Panc1 (cell line): ENCODE data around the gene MAPK8IP3. TPM values are rescaled to one million over a fixed set of nuclear protein-coding genes. Genes with fewer than 3 reads are reported as not detected.

Experiments used
- ATAC-seq: fragments of 200-7000 bp; cut with Tn5 transposase; 2 replicates; pipeline ENCODE4 v1.9.1; 2020; ENCODE audit warnings: mild to moderate bottlenecking, moderate library complexity
- BruUV-seq: library from RNA; stranded (reverse); fragments of 400-500 nt; replicated peaks from 2 replicates; lab custom pipeline; 2021; lab: Mats Ljungman, UMichigan
- CTCF ChIA-PET: fragments of 300-600 bp; sonication (Branson Sonifier 250); formaldehyde crosslinking; loops from one replicate; lab custom pipeline; 2022; ENCODE audit warnings: antibody characterized with exemption; lab: Charles Lee
- POLR2A ChIA-PET: fragments of 300-600 bp; sonication (Branson Sonifier 250); formaldehyde crosslinking; loops from one replicate; lab custom pipeline; 2022; ENCODE audit warnings: antibody characterized with exemption; lab: Charles Lee
- DNase-seq: peaks from one replicate; pipeline ENCODE4 v3.0.0-alpha.2; 2010; ENCODE audit warnings: low read depth, low spot score
- H3K27ac ChIP-seq: 2 replicates; pipeline ENCODE4 v1.5.1; 2011; ENCODE audit warnings: mild to moderate bottlenecking, low read length, inconsistent platforms
- H3K27me3 ChIP-seq: fragments of 200-500 bp; sonication (Bioruptor generic); 2 replicates; pipeline ENCODE4 v1.6.0; 2014; ENCODE audit warnings: low read length, inconsistent platforms; ENCODE audit not compliant: control insufficient read depth, insufficient read depth
- H3K36me3 ChIP-seq: fragments of 200-500 bp; sonication (Bioruptor generic); 2 replicates; pipeline ENCODE4 v1.5.1; 2014; ENCODE audit warnings: inconsistent platforms, mild to moderate bottlenecking, low read length, moderate library complexity; ENCODE audit not compliant: control insufficient read depth, insufficient read depth
- H3K4me1 ChIP-seq: 2 replicates; pipeline ENCODE4 v1.5.1; 2011; ENCODE audit warnings: inconsistent platforms, mild to moderate bottlenecking, low read length, moderate library complexity; ENCODE audit not compliant: control insufficient read depth, insufficient read depth
- H3K4me3 ChIP-seq, 2 experiments: 2 replicates each; pipeline ENCODE4 v1.5.1; 2011 to 2012; ENCODE audit warnings: low read depth in 2 of 2, low read length in 2 of 2, mild to moderate bottlenecking in 2 of 2, inconsistent platforms in 1 of 2, moderate library complexity in 1 of 2
- H3K9me3 ChIP-seq: fragments of 200-500 bp; sonication (Bioruptor generic); 2 replicates; pipeline ENCODE4 v1.5.1; 2014; ENCODE audit warnings: low read depth, mild to moderate bottlenecking, inconsistent platforms, low read length, moderate library complexity; ENCODE audit not compliant: control insufficient read depth, insufficient read depth
- POLR2AphosphoS5 ChIP-seq: IDR thresholded peaks from 2 replicates; pipeline ENCODE4 v1.6.1; 2012; ENCODE audit warnings: mild to moderate bottlenecking, low read depth, low read length, moderate library complexity
- SIN3A ChIP-seq: IDR thresholded peaks from 2 replicates; pipeline ENCODE4 v1.6.1; 2012; ENCODE audit warnings: low read depth, mild to moderate bottlenecking, low read length, moderate library complexity, borderline replicate concordance; ENCODE audit not compliant: insufficient read depth
- TCF7L2 ChIP-seq: IDR thresholded peaks from 2 replicates; pipeline ENCODE4 v1.6.1; 2011; ENCODE audit warnings: mild to moderate bottlenecking, low read depth, low read length, inconsistent platforms
- in situ Hi-C: cut with HindIII; loops from 2 replicates; pipeline ENCODE4 v1.10.0; 2016; ENCODE audit warnings: low sequenced_read_pairs, low pct_unique_long_range_greater_than_20kb
- intact Hi-C: fragments of 100-400 bp; cut with micrococcal nuclease; formaldehyde crosslinking; loops from one replicate; pipeline ENCODE4 v1.10.0; 2022; ENCODE audit not compliant: unreplicated experiment
- total RNA-seq: library from RNA; stranded (reverse); gene quantifications from one replicate; pipeline ENCODE4 v1.2.1, GENCODE V29; 2021; ENCODE audit not compliant: unreplicated experiment
- TF ChIP-seq, protein P1 (sequence below), 2 experiments: IDR thresholded peaks; 2 replicates each; pipeline ENCODE4 v1.6.1; 2011 to 2012; ENCODE audit warnings: low read depth in 2 of 2, control low read depth in 1 of 2, low read length in 1 of 2, mild to moderate bottlenecking in 1 of 2, moderate library complexity in 1 of 2; ENCODE audit not compliant: insufficient read depth in 1 of 2
- TF ChIP-seq, protein P2 (sequence below): fragments of 450-650 bp; IDR thresholded peaks from 2 replicates; pipeline ENCODE4 v1.5.1; 2017; ENCODE audit warnings: mild to moderate bottlenecking

Gene MAPK8IP3
- total RNA-seq, 1 experiment from 2014 or later = 108 TPM

DNA sequence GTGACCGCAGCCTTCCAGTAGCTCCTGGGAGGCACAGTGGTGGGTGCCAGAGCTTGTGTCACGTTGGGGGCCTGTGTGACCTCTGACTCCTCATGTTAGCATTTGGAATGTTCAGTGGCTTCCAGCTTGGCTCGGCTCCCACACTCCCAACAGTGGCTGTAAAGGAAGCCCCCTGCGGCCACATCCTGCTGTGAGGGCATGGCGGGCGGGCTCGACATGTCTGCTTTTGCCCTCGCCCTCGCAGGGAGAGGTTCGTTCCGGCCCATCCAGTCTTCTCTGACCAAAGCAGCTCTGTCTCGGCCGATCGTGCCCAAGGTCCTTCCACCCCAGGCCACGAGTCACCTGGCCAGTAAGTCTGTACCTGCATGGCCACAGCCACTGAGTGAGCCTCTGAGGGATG is 40.2 kb upstream of the MAPK8IP3 start:
- H3K27me3 ChIP-seq = no peaks in the 10 kb centered on the region
- ChIA-PET POLR2A (no interaction called here), CTCF (interaction anchor here (0.6 kb wide), 1 partner anchor 353 kb away, joined by 6 read pairs; no protein-coding TSS in a partner anchor)
- intact Hi-C loops (no loop called here), in situ Hi-C loops (no loop called here)
- ATAC-seq = no peak
- BruUV-seq = no TSS peak
- no peaks in the 10 kb centered on the region for H3K4me1 ChIP-seq
- peaks cover 30% of the 10 kb centered on the region for H3K36me3 ChIP-seq
- no peak for TF ChIP-seq SIN3A
- TF ChIP-seq, protein P1, sequence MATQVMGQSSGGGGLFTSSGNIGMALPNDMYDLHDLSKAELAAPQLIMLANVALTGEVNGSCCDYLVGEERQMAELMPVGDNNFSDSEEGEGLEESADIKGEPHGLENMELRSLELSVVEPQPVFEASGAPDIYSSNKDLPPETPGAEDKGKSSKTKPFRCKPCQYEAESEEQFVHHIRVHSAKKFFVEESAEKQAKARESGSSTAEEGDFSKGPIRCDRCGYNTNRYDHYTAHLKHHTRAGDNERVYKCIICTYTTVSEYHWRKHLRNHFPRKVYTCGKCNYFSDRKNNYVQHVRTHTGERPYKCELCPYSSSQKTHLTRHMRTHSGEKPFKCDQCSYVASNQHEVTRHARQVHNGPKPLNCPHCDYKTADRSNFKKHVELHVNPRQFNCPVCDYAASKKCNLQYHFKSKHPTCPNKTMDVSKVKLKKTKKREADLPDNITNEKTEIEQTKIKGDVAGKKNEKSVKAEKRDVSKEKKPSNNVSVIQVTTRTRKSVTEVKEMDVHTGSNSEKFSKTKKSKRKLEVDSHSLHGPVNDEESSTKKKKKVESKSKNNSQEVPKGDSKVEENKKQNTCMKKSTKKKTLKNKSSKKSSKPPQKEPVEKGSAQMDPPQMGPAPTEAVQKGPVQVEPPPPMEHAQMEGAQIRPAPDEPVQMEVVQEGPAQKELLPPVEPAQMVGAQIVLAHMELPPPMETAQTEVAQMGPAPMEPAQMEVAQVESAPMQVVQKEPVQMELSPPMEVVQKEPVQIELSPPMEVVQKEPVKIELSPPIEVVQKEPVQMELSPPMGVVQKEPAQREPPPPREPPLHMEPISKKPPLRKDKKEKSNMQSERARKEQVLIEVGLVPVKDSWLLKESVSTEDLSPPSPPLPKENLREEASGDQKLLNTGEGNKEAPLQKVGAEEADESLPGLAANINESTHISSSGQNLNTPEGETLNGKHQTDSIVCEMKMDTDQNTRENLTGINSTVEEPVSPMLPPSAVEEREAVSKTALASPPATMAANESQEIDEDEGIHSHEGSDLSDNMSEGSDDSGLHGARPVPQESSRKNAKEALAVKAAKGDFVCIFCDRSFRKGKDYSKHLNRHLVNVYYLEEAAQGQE (IDR thresholded peaks at IDR 0.05; ENCODE audit: insufficient read depth in 1 of 2, low read depth in 2 of 2, low read length in 1 of 2) = no peak
- no peak for TF ChIP-seq TCF7L2
- TF ChIP-seq, protein P2, sequence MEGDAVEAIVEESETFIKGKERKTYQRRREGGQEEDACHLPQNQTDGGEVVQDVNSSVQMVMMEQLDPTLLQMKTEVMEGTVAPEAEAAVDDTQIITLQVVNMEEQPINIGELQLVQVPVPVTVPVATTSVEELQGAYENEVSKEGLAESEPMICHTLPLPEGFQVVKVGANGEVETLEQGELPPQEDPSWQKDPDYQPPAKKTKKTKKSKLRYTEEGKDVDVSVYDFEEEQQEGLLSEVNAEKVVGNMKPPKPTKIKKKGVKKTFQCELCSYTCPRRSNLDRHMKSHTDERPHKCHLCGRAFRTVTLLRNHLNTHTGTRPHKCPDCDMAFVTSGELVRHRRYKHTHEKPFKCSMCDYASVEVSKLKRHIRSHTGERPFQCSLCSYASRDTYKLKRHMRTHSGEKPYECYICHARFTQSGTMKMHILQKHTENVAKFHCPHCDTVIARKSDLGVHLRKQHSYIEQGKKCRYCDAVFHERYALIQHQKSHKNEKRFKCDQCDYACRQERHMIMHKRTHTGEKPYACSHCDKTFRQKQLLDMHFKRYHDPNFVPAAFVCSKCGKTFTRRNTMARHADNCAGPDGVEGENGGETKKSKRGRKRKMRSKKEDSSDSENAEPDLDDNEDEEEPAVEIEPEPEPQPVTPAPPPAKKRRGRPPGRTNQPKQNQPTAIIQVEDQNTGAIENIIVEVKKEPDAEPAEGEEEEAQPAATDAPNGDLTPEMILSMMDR = no peak
- no peak for TF ChIP-seq POLR2AphosphoS5
- no peak overlapping the region for H3K27ac ChIP-seq
- no peak for DNase-seq
- H3K4me3 ChIP-seq = no peak overlapping the region
- H3K9me3 ChIP-seq = no peaks in the 10 kb centered on the region

DNA sequence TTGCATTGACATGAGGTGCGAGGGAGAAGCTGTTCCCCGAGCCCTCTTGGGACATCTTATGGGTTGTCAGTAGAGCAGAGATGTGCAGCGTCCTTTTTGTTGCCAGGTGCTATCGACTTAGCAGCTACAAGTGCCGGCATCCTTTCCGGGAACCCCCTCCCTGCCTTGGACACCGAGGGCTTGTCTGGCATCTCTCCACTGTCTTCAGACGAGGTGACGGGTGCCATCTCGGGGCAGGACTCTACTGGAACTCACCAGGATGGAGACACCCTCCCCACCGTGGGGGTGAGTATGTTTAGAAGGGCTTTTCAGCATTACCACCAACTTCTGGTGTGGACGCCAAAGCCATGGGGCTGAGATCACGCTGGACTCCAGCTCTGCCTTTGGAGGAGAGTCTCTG is 39.7 kb upstream of the MAPK8IP3 start:
- H3K36me3 ChIP-seq = peaks cover 30% of the 10 kb centered on the region
- CTCF ChIA-PET = interaction anchor here (0.6 kb wide), 1 partner anchor 353 kb away, joined by 6 read pairs; no protein-coding TSS in a partner anchor
- H3K4me1 ChIP-seq = no peaks in the 10 kb centered on the region
- intact Hi-C loops = no loop called here
- H3K27ac ChIP-seq = no peak overlapping the region
- TF ChIP-seq, protein P1 (IDR thresholded peaks at IDR 0.05; ENCODE audit: insufficient read depth in 1 of 2, low read depth in 2 of 2, low read length in 1 of 2) = no peak
- no peak for TF ChIP-seq POLR2AphosphoS5
- no peaks in the 10 kb centered on the region for H3K9me3 ChIP-seq
- ATAC-seq (no peak), DNase-seq (no peak)
- in situ Hi-C loops = no loop called here
- POLR2A ChIA-PET = no interaction called here
- BruUV-seq = no TSS peak
- H3K27me3 ChIP-seq = no peaks in the 10 kb centered on the region
- H3K4me3 ChIP-seq = no peak overlapping the region
